Lung (tissue), 12 donors: ENCODE measurements around the gene PIK3R4. TPM values are rescaled to one million over a fixed set of nuclear protein-coding genes. Genes with fewer than 3 reads are reported as not detected.

Experiments used
- ATAC-seq: fragments of 200-7000 bp; cut with Tn5 transposase; one replicate; pipeline ENCODE4 v1.9.1; 2020; ENCODE audit warnings: moderate number of reproducible peaks; ENCODE audit not compliant: insufficient read depth, low FRiP score
- DNase-seq, 3 donors: peaks; one replicate each; pipeline ENCODE4 v3.0.0-alpha.2; 2013 to 2017
- H3K27ac ChIP-seq, 2 donors: one replicate each; pipeline ENCODE4 v1.5.1; 2013; ENCODE audit warnings: mild to moderate bottlenecking in 2 of 2, moderate library complexity in 2 of 2, control low read depth in 1 of 2, inconsistent platforms in 1 of 2, low read depth in 1 of 2, low read length in 1 of 2
- H3K27me3 ChIP-seq, 3 donors: one replicate each; pipeline ENCODE4 v1.5.1; 2013; ENCODE audit warnings: low read length in 2 of 3; ENCODE audit not compliant: control insufficient read depth in 3 of 3, insufficient read depth in 3 of 3
- H3K36me3 ChIP-seq, 4 donors: one replicate each; pipeline ENCODE4 v1.5.1; 2013; ENCODE audit warnings: low read length in 4 of 4, mild to moderate bottlenecking in 1 of 4, moderate library complexity in 1 of 4; ENCODE audit not compliant: control insufficient read depth in 4 of 4, insufficient read depth in 4 of 4
- H3K4me1 ChIP-seq, 5 donors: one replicate each; pipeline ENCODE4 v1.5.1; 2013; ENCODE audit warnings: low read length in 5 of 5, mild to moderate bottlenecking in 2 of 5, moderate library complexity in 1 of 5; ENCODE audit not compliant: control insufficient read depth in 5 of 5, insufficient read depth in 5 of 5
- H3K4me3 ChIP-seq: one replicate; pipeline ENCODE4 v1.5.1; 2013; ENCODE audit warnings: mild to moderate bottlenecking, control low read depth, moderate library complexity
- H3K9ac ChIP-seq, 2 donors: one replicate each; pipeline ENCODE4 v1.5.1; 2013; ENCODE audit warnings: low read length in 2 of 2, control low read depth in 1 of 2; ENCODE audit not compliant: insufficient read depth in 1 of 2
- H3K9me3 ChIP-seq, 4 donors: one replicate each; pipeline ENCODE4 v1.5.1; 2013; ENCODE audit warnings: low read length in 3 of 4, mild to moderate bottlenecking in 1 of 4, moderate library complexity in 1 of 4; ENCODE audit not compliant: control insufficient read depth in 4 of 4, insufficient read depth in 3 of 4
- WGBS, 2 donors: extraction: QIAGEN DNeasy Blood & Tissue Kit; methylation state at CpG; one replicate each; pipeline ENCODE4 v1.1.7; 2013; 5-methylcytosine and 5-hydroxymethylcytosine counted together
- polyA plus RNA-seq, 2 donors: library from polyadenylated mRNA; stranded (reverse); fragments of 200-250 nt; gene quantifications; one replicate each; pipeline ENCODE4 v1.2.1, GENCODE V29; 2013
- total RNA-seq, 2 donors: library from RNA; depleted of rRNA in 1 of 2; stranded (reverse); fragments of >200 nt in 1 of 2; gene quantifications; one replicate each; pipeline ENCODE4 v1.2.1, GENCODE V29; 2014 to 2021
- TF ChIP-seq, protein P1 (sequence below): IDR thresholded peaks from 2 replicates; pipeline ENCODE4 v1.5.1; 2012; ENCODE audit warnings: mild to moderate bottlenecking; ENCODE audit errors: control extremely low read depth, extremely low read depth
- donor health status: control.
- donor health status: control.
- donor health status: Bipolar disorder and iron deficiency.
- donor health status: healthy.
- donor health status: DM: yes; HTN: yes; CAD: no.

Gene PIK3R4
- total and polyA plus RNA-seq, 4 donors: 21.6 to 43.0 (median 25.8) TPM

DNA sequence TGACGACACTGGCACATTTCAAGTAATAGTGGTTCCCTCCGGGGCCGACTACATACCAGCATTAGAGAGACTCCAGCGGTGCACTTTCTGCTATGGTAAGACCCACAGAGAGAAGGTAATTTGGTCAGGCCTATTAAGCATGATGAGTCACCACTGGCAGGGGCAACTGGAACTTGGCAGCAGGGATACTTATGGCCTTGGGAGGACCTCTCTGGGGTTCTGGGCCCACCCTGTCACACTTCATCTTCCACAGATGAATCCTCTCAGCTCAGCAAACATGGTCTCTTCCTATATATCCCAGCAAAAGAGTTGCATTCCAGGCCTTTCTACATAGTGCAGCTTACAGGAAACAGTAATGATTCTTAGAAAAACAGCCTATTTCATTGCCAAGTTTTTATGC is 88.0 kb downstream of the PIK3R4 start:
- ATAC-seq: no peak
- no peaks in the 10 kb centered on the region for H3K27me3 ChIP-seq
- H3K4me1 ChIP-seq: peaks cover 2 to 48% (median 5%) of the 10 kb centered on the region in 5 donors
- H3K36me3 ChIP-seq: peaks cover 0 to 6% (median 3%) of the 10 kb centered on the region in 4 donors
- H3K9me3 ChIP-seq: no peaks in the 10 kb centered on the region
- H3K4me3 ChIP-seq: no peak overlapping the region
- peak; percentile 75 to 87 (median 86) for DNase-seq
- no peak overlapping the region for H3K9ac ChIP-seq
- WGBS, 2 donors: 84 to 89% methylated on average over 4 of the region's 4 CpGs
- TF ChIP-seq, protein P1, sequence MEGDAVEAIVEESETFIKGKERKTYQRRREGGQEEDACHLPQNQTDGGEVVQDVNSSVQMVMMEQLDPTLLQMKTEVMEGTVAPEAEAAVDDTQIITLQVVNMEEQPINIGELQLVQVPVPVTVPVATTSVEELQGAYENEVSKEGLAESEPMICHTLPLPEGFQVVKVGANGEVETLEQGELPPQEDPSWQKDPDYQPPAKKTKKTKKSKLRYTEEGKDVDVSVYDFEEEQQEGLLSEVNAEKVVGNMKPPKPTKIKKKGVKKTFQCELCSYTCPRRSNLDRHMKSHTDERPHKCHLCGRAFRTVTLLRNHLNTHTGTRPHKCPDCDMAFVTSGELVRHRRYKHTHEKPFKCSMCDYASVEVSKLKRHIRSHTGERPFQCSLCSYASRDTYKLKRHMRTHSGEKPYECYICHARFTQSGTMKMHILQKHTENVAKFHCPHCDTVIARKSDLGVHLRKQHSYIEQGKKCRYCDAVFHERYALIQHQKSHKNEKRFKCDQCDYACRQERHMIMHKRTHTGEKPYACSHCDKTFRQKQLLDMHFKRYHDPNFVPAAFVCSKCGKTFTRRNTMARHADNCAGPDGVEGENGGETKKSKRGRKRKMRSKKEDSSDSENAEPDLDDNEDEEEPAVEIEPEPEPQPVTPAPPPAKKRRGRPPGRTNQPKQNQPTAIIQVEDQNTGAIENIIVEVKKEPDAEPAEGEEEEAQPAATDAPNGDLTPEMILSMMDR: no peak
- H3K27ac ChIP-seq: no peak overlapping the region

- H3K36me3 ChIP-seq: peaks cover 0 to 8% (median 2%) of the 10 kb centered on the region in 4 donors
- no peak overlapping the region for H3K9ac ChIP-seq
- no peak for ATAC-seq
- no peaks in the 10 kb centered on the region for H3K27me3 ChIP-seq
- no peak for DNase-seq
- TF ChIP-seq, protein P1: no peak
- no peaks in the 10 kb centered on the region for H3K9me3 ChIP-seq
- 91 to 96% methylated on average over 5 of the region's 5 CpGs for WGBS, 2 donors
- no peak overlapping the region for H3K27ac ChIP-seq
- H3K4me1 ChIP-seq: peaks cover 0 to 34% (median 2%) of the 10 kb centered on the region in 5 donors
- no peak overlapping the region for H3K4me3 ChIP-seq
These were observed 90.0 kb downstream of the PIK3R4 start for GRCh38 chr3:130656627-130657026.

- Histone ChIP-seq H3K27me3 (no peaks in the 10 kb centered on the region), H3K9me3 (no peaks in the 10 kb centered on the region), H3K27ac (no peak overlapping the region), H3K36me3 (peaks cover 0 to 8% (median 2%) of the 10 kb centered on the region in 4 donors), H3K4me1 (peaks cover 0 to 17% (median 2%) of the 10 kb centered on the region in 5 donors), H3K4me3 (no peak overlapping the region), H3K9ac (no peak overlapping the region)
- WGBS, 2 donors: 88 to 93% methylated on average over 2 of the region's 2 CpGs
- no peak for ATAC-seq
- TF ChIP-seq, protein P1: no peak
- no peak for DNase-seq
These were observed 91.7 kb downstream of the PIK3R4 start for GRCh38 chr3:130654921-130655320.

DNA sequence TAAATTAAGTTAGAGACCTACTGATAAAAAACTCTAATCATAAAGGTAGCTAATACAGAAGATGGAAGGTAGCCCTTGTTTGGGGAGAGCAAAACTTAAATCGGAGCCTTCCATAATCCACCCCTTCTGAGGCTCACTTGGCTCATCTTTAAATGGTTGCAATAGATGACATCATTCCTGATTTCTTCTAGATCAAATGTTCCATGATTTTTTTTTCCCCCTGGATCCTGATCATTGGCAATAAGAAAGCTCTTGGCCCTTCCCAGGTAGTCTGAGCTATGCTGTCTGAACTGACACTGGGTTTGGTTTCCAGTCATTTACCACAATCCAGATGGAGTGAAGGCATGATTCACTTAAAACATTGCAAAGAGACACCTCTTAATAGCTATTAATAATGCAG is 92.5 kb downstream of the PIK3R4 start:
- peaks cover 0 to 9% (median 2%) of the 10 kb centered on the region in 5 donors for H3K4me1 ChIP-seq
- H3K27me3 ChIP-seq: no peaks in the 10 kb centered on the region
- no peak overlapping the region for H3K27ac ChIP-seq
- ATAC-seq (no peak), DNase-seq (no peak)
- WGBS, 2 donors: 96 to 97% methylated on average over 1 of the region's 1 CpG
- peaks cover 0 to 8% (median 2%) of the 10 kb centered on the region in 4 donors for H3K36me3 ChIP-seq
- H3K4me3 ChIP-seq: no peak overlapping the region
- H3K9me3 ChIP-seq: no peaks in the 10 kb centered on the region
- TF ChIP-seq, protein P1: no peak
- no peak overlapping the region for H3K9ac ChIP-seq
